Activated CD8-positive, alpha-beta T cell treated with anti-CD3 and anti-CD28 coated beads for 36 hours (primary cell): ENCODE results near the gene BMPER. TPM values are rescaled to one million over a fixed set of nuclear protein-coding genes. Genes with fewer than 3 reads are reported as not detected.

Experiments
- ATAC-seq: fragments of 200-7000 bp; cut with Tn5 transposase; one replicate; pipeline ENCODE4 v1.10.0; 2021; ENCODE audit warnings: mild to moderate bottlenecking, moderate library complexity
- CTCF ChIA-PET: fragments of 350-600 bp; sonication (Branson Sonifier 250); formaldehyde crosslinking; loops from one replicate; lab custom pipeline; 2021; ENCODE audit warnings: antibody characterized with exemption; lab: Charles Lee
- POLR2A ChIA-PET: fragments of 350-600 bp; sonication (Branson Sonifier 250); formaldehyde crosslinking; loops from one replicate; lab custom pipeline; 2021; ENCODE audit warnings: antibody characterized with exemption; lab: Charles Lee
- DNase-seq: peaks from one replicate; pipeline ENCODE4 v3.0.0-alpha.2; 2020
- H3K27ac Mint-ChIP-seq: one replicate; pipeline ENCODE4 v1.8.0; 2021; ENCODE audit warnings: mild to moderate bottlenecking, mixed read lengths
- H3K27me3 Mint-ChIP-seq: one replicate; pipeline ENCODE4 v1.8.0; 2021; ENCODE audit warnings: mixed read lengths
- H3K36me3 Mint-ChIP-seq: one replicate; pipeline ENCODE4 v1.8.0; 2021; ENCODE audit warnings: low read depth, mixed read lengths
- H3K4me1 Mint-ChIP-seq: one replicate; pipeline ENCODE4 v1.8.0; 2021; ENCODE audit warnings: low read depth, mixed read lengths
- H3K4me3 Mint-ChIP-seq: one replicate; pipeline ENCODE4 v1.8.0; 2021; ENCODE audit warnings: mild to moderate bottlenecking, moderate library complexity, mixed read lengths
- H3K9me3 Mint-ChIP-seq: one replicate; pipeline ENCODE4 v1.8.0; 2021; ENCODE audit warnings: mixed read lengths
- intact Hi-C: fragments of 100-400 bp; cut with micrococcal nuclease; formaldehyde crosslinking; loops from one replicate; pipeline ENCODE4 v1.10.0; 2022
- total RNA-seq, 2 experiments: library from RNA; stranded (reverse); gene quantifications; one replicate each; pipeline ENCODE4 v1.2.3, GENCODE V29; 2021
- TF ChIP-seq, protein P1 (sequence below): fragments of 200-600 bp; IDR thresholded peaks from one replicate; pipeline ENCODE4 v1.8.0; 2022; ENCODE audit warnings: antibody characterized with exemption, mild to moderate bottlenecking

The BMPER gene
- total RNA-seq, 2 experiments from 2014 or later = not detected

DNA sequence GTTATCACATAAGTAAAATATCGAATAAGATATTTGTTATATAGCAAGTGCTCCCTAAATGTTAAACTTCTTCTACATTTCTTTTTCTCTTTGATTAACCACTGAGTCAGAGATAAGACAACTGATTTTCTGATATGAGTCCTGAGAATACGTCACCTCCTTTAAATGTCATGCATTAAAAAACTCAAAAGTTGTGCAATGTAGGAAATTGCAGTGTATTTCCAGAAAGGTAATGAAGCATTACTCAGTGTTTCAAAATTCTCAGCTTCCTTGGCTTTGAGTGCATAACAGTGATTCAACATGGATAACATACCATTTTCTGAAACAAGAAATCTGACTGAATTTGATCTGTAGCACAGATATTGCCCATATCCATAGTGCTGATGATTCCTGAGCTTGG, 155.8 kb downstream of the BMPER start:
- H3K36me3 Mint-ChIP-seq = no peaks in the 10 kb centered on the region
- ATAC-seq = no peak
- no peaks in the 10 kb centered on the region for H3K9me3 Mint-ChIP-seq
- DNase-seq = no peak
- no peak overlapping the region for H3K27ac Mint-ChIP-seq
- TF ChIP-seq, protein P1, sequence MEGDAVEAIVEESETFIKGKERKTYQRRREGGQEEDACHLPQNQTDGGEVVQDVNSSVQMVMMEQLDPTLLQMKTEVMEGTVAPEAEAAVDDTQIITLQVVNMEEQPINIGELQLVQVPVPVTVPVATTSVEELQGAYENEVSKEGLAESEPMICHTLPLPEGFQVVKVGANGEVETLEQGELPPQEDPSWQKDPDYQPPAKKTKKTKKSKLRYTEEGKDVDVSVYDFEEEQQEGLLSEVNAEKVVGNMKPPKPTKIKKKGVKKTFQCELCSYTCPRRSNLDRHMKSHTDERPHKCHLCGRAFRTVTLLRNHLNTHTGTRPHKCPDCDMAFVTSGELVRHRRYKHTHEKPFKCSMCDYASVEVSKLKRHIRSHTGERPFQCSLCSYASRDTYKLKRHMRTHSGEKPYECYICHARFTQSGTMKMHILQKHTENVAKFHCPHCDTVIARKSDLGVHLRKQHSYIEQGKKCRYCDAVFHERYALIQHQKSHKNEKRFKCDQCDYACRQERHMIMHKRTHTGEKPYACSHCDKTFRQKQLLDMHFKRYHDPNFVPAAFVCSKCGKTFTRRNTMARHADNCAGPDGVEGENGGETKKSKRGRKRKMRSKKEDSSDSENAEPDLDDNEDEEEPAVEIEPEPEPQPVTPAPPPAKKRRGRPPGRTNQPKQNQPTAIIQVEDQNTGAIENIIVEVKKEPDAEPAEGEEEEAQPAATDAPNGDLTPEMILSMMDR = no peak
- intact Hi-C loops = no loop called here
- no peaks in the 10 kb centered on the region for H3K27me3 Mint-ChIP-seq
- H3K4me3 Mint-ChIP-seq = no peak overlapping the region
- no peaks in the 10 kb centered on the region for H3K4me1 Mint-ChIP-seq
- POLR2A ChIA-PET = interaction anchor here (0.6 kb wide), 1 partner anchor 23 kb away, joined by 3 read pairs; no protein-coding TSS in a partner anchor
- CTCF ChIA-PET = no interaction called here

DNA sequence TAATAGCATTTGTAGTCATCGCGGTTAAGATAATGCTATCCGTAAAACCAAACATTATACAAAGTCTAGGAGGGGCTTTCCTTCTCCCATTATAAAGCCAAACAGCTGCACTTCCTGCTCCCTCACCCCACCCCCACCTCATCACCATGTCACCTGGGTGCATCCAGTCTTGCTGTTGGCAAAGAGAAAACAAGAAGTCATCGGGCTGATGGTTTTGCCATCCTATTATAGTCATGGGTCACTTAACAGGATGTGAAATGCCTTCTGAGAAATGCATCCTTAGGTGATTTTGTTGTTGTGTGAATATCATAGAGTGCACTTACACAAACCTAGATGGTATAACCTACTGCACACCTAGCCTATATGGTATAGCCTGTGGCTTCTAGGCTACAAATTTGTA, 157.0 kb downstream of the BMPER start:
- Mint-ChIP-seq H3K4me3 (no peak overlapping the region), H3K9me3 (no peaks in the 10 kb centered on the region), H3K27me3 (no peaks in the 10 kb centered on the region), H3K36me3 (no peaks in the 10 kb centered on the region), H3K4me1 (no peaks in the 10 kb centered on the region), H3K27ac (no peak overlapping the region)
- intact Hi-C loops = no loop called here
- no peak for ATAC-seq
- DNase-seq = no peak
- CTCF ChIA-PET = no interaction called here
- TF ChIP-seq, protein P1 = no peak
- POLR2A ChIA-PET = no interaction called here

DNA sequence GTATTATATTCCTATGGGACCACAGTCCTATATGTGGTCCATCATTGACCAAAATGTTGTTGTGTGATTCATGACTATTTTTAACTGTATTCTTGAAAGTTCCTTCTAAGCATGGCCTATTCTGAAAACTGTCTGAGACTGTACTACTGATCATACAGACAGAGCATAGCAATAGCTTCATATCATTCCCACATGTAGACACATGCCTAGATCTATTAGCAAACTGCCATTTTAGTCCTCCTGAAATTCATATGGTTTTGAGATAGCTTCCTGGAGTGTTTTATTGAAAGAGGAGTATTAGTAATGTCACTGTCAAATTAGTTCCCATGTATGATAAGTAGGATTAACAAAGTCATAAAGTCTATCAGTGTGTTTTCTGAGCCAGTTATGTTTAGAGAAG, 157.5 kb downstream of the BMPER start:
- TF ChIP-seq, protein P1 = no peak
- Mint-ChIP-seq H3K27ac (no peak overlapping the region), H3K27me3 (no peaks in the 10 kb centered on the region), H3K4me3 (no peak overlapping the region), H3K9me3 (no peaks in the 10 kb centered on the region), H3K4me1 (no peaks in the 10 kb centered on the region), H3K36me3 (no peaks in the 10 kb centered on the region)
- DNase-seq = no peak
- intact Hi-C loops = no loop called here
- ChIA-PET CTCF (interaction anchor here (0.9 kb wide), 1 partner anchor 31 kb away, joined by 3 read pairs; no protein-coding TSS in a partner anchor), POLR2A (no interaction called here)
- no peak for ATAC-seq

DNA sequence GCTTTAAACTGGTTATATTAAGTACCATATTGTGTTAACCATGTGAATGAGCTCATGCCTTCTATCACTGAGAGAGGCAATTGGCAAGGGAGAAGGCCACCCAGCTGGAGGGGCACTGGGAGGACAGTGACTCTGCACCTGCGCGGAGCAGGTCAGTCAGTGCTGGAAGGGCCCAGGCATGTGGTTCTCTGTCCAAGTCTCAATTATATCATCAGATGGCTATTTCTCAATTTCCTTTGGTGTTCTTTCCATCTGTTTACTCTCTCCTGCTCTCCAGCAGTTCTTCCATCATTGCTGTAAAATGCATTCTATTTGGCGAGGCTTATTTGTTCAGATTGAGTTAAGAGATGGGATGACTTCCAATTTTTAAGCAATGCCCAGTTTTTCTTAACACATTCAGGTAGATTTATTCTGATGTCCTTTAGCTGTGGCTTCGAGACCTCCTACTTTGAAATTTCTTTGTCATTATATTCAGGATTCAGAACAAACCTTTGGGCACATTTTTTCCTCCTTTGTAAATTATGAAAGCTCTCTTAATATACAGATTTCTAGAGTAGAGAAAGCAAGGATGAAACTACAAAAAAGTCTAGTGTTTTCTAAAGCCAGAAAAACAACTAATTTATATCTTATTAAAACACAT, 159.3 kb downstream of the BMPER start:
- intact Hi-C loops = no loop called here
- no peak overlapping the region for H3K4me3 Mint-ChIP-seq
- no peak overlapping the region for H3K27ac Mint-ChIP-seq
- POLR2A ChIA-PET = no interaction called here
- TF ChIP-seq, protein P1 = no peak
- H3K27me3 Mint-ChIP-seq = no peaks in the 10 kb centered on the region
- CTCF ChIA-PET = no interaction called here
- no peaks in the 10 kb centered on the region for H3K36me3 Mint-ChIP-seq
- no peaks in the 10 kb centered on the region for H3K9me3 Mint-ChIP-seq
- H3K4me1 Mint-ChIP-seq = no peaks in the 10 kb centered on the region
- ATAC-seq (no peak), DNase-seq (no peak)

DNA sequence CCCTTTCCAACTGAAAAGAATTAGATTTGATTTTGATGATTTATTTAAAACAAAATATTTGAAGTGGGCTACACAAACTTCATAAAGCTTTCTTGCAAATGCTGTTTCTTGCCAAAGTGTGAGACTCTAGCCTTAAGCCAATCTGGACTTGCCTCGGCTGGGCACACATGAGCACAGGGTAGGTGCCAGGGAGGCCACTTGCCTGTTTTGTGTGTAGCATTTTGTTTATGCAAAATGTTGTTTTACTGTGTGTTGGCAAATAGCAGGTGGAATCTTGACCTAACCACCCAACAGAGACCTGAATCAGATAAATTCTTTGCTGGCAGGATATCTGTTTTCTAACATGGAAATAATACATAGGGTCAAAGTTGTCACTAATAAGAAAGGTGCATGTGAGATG, 161.1 kb downstream of the BMPER start:
- Mint-ChIP-seq H3K9me3 (no peaks in the 10 kb centered on the region), H3K27me3 (no peaks in the 10 kb centered on the region), H3K36me3 (no peaks in the 10 kb centered on the region), H3K4me1 (no peaks in the 10 kb centered on the region), H3K4me3 (no peak overlapping the region), H3K27ac (no peak overlapping the region)
- POLR2A ChIA-PET = no interaction called here
- DNase-seq (no peak), ATAC-seq (no peak)
- CTCF ChIA-PET = no interaction called here
- TF ChIP-seq, protein P1 = no peak
- intact Hi-C loops = no loop called here
